Retinal pigment epithelial cell (primary cell): ENCODE data around the gene UBXN1.

Experiments used
- DNase-seq: peaks from one replicate; pipeline ENCODE4 v3.0.0-alpha.2; 2010; ENCODE audit warnings: low read depth
- H3K4me3 ChIP-seq: 2 replicates; pipeline ENCODE4 v1.5.1; 2011; ENCODE audit warnings: mild to moderate bottlenecking, low read length, control low read depth, moderate library complexity
- TF ChIP-seq, protein P1 (sequence below): conservative IDR thresholded peaks from 2 replicates; pipeline ENCODE4 v1.5.1; 2011; ENCODE audit warnings: low read depth, low read length, control low read depth, inconsistent platforms

Gene UBXN1

DNA sequence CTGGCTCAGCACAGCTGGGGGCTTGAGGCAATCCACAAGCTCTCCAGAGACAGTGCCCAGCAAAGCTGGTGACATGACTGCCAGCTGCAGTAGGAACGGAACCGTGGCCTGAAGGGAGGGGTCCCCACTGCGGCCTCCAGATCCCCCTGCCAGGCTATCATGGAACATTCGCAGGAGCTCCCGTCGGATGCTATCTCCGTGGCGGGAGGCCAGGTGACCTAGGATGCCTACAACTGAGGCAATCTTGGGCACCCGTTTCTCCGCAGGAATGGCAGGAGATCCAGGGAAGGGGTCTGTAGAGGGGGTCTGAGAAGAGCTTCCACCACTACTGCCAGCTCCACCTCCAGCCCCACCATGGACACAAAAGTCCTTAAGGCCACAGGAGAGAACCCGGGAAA, 29.9 kb downstream of the UBXN1 start:
- no peak for DNase-seq
- TF ChIP-seq, protein P1, sequence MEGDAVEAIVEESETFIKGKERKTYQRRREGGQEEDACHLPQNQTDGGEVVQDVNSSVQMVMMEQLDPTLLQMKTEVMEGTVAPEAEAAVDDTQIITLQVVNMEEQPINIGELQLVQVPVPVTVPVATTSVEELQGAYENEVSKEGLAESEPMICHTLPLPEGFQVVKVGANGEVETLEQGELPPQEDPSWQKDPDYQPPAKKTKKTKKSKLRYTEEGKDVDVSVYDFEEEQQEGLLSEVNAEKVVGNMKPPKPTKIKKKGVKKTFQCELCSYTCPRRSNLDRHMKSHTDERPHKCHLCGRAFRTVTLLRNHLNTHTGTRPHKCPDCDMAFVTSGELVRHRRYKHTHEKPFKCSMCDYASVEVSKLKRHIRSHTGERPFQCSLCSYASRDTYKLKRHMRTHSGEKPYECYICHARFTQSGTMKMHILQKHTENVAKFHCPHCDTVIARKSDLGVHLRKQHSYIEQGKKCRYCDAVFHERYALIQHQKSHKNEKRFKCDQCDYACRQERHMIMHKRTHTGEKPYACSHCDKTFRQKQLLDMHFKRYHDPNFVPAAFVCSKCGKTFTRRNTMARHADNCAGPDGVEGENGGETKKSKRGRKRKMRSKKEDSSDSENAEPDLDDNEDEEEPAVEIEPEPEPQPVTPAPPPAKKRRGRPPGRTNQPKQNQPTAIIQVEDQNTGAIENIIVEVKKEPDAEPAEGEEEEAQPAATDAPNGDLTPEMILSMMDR, result no peak
- H3K4me3 ChIP-seq, result no peak overlapping the region

DNA sequence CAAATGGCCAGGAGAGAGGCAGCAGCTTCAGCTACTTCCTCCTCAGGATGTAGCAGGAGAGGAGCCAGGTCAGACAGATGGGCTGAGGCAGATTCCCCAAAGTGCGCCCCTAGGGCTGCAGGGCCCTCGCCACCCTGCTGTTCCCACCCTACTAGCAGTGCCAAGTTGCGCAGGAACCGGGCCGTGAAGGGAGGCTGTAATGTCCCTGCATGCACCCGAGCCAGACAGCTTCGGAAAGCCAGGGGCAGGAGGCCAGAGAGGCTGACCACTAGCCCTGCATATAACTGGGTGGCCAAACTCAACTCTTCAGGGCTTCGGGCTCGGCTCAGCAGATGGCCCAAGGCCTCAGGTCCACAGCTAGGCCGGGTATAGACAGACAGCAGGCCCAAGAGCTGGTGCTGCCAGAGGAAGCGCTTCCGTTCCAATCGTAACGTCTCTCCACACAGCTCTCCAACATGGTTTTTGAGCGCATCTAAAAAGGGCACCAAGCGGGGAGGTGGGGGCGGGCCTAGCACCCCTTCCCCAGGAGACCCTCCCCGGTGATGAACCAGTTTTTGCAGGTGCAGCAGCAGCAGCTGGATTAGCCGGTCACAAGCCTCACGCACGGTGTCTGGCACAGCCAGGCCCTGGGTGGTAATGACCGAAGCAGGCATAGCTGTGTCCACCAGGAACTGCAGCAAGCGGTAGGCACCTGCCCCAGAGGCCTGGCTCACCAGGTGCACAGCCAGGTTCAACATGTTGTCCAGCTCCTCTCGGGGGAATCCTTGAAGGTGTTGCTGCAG, 30.5 kb downstream of the UBXN1 start:
- TF ChIP-seq, protein P1, result no peak
- no peak overlapping the region for H3K4me3 ChIP-seq
- DNase-seq, result no peak

DNA sequence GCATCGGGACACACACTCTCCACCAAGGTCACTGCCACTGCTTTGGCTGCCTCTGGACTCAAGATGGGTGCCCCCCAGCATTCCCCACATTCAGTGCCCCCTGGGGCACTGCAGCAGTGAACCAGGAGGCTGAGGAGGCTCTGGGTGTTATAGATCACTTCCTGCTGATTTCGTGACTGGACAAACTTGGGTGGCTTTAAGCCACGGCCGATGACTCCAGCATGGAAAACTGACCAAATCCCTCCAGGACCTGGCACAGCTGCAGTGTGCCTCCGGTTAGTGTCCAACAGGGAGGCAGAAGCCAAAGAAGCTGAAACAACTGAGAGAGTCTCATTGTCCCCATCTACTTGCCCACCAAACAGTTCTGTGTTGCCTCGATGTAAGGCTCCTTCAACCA, 31.3 kb downstream of the UBXN1 start:
- no peak overlapping the region for H3K4me3 ChIP-seq
- no peak for DNase-seq
- TF ChIP-seq, protein P1, result no peak

DNA sequence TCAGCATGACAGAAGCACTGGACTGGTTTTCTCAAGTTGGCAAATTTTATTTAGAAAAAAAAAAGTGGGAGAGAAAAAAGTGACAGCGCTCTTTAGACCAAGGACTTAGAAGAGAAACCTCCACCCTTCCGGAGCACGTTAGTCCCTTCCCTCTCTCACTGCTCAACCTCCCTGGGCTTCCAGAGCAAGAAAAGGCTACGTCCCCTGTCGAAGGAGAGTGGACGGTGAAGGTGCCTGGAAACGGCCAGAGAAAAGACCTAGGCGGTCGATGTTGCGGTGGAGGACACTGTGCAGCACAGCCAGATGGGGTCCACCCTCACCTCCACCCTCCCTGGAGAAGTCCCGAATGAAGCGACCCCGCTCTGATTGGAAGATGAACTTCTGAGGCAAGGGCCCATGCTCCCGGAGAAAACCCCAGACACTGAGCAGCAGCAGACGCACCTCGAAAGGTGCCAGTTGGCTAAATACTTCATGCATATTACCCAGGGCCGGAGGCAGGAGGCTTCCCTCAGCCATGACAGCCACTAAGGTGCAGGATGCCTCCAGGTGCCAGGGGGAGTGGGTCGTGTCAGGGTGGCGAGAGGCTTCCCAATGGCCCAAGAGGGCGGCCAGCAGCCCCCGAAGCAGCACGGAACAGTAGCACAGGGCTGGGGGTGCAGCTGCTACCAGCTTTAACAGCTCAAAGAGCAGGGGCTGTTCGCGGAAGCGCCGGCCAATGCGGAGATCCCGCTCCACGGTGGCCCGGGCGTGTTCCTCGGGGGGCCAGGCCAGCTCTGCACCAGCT, 31.9 kb downstream of the UBXN1 start:
- DNase-seq, result no peak
- TF ChIP-seq, protein P1, result no peak
- H3K4me3 ChIP-seq, result peak overlapping the region; percentile 22

DNA sequence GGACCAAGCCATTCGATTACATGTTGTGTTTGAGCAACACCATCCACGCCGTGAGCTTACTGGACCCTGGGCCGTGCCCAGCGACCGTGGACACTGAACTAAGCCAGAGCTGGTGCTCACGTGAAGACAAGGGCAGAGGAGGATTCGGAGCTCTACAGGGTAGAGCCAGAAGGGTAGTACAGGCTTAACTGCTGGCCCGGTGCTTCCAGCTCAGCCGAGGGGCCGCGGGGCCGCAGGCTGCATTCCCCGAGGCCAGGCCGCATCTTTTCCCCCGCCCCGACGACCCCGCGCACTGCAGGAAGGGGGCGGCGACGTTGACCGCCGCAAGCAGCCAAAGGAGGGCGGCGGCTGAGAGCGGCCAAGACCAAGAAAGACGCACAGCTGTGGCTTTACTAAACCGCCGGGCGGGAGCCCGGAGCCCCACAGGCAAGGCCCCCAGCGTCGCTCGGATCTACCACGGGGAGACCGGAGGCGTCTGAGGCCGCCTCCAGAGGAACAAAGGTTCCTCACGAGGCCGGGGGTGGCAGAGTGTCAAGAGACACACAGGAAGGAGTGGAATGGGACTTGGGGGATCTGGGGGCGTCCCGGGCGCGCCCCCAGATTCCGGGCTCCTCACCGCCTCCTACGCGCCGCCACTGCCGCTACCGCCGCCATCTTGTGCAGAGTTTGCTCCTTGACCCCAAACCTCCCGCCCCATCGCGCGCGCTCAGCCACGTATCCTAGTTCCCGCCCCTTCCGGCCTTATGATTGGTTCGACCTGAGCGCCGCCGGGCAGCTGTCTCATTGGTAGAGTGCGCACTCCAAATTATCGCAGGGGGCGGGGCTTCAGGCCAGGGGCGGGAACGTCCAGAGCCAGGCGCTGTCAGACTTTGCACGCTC, 32.7 kb downstream of the UBXN1 start, which contains the start of gene GANAB:
TSS of gene GANAB (minus strand) at position 668 of the 879 bp plus-strand sequence. CDS start at position 654, 14 bp downstream.
- peak within 1 kb of the TSS; percentile 93 for H3K4me3 ChIP-seq
- DNase-seq, result peak; percentile 87
- TF ChIP-seq, protein P1, result no peak

DNA sequence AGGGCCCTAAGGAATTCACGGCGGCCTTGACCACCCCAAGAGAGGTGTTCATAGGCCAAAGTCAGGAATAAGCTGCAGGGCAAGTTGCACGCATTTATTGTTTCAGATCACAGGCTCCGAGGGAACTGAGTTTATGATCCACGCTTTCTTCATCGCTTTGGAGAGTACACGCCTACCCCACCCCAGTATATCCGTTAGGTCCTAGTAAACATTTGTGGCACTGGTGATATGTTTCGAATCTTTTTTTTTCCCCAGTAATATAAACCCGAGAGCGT, 33.3 kb downstream of the UBXN1 start:
- DNase-seq, result no peak
- peak overlapping the region; percentile 93 for H3K4me3 ChIP-seq
- TF ChIP-seq, protein P1, result no peak
